ENCODE results near the gene GRHL1. TPM values are rescaled to one million over a fixed set of nuclear protein-coding genes. Genes with fewer than 3 reads are reported as not detected.
A peak's percentile ranks its signal among the peaks of the same experiment; 100 is the strongest.

Gene GRHL1
- polyA plus RNA-seq, 1 donor (not counting 4 experiments of a cell fraction or from before 2014, with no cell fraction given) = 7.8 TPM

DNA sequence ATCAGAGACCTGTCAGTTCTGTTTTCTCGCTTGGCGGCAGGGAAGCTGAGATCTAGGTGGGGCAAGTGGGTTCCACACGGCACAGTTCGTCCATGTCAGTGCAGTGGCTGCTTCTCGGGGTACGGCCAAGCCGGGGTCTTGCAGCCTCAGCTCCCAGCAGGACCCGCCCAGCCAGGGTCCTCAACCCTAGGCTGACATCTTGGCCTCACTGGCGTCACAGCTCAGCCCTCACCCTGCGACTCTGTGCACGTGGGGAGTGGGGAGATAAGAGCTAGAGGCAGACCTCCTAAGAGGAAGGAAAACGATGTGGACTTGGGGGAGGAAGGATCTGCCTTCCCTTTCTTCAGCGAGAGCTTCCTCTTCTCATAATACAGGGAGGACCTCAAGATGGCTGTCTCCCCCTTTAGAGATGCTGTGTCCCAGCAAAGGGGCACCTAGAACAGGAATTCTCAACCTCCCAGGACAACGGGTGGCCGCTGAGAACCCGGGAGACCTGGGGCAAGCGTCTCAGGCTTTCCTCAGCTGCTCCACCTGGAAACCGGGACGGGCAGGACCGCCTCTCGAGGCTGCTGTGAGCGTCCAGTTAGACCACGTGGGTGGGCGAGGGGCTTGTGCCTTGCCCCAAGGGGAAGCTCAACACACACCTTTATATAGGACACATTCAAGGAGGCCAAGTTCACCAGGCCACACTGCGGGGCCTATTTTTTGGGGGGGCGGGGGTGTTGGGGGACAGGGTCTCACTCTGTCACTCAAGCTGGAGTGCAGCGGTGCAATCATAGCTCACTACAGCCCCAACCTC, 68.3 kb downstream of the GRHL1 start:
- TF ChIP-seq, protein P1, sequence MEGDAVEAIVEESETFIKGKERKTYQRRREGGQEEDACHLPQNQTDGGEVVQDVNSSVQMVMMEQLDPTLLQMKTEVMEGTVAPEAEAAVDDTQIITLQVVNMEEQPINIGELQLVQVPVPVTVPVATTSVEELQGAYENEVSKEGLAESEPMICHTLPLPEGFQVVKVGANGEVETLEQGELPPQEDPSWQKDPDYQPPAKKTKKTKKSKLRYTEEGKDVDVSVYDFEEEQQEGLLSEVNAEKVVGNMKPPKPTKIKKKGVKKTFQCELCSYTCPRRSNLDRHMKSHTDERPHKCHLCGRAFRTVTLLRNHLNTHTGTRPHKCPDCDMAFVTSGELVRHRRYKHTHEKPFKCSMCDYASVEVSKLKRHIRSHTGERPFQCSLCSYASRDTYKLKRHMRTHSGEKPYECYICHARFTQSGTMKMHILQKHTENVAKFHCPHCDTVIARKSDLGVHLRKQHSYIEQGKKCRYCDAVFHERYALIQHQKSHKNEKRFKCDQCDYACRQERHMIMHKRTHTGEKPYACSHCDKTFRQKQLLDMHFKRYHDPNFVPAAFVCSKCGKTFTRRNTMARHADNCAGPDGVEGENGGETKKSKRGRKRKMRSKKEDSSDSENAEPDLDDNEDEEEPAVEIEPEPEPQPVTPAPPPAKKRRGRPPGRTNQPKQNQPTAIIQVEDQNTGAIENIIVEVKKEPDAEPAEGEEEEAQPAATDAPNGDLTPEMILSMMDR (optimal IDR thresholded peaks at IDR 0.05 in 1 of 3, IDR thresholded peaks at IDR 0.05 in 1 of 3, conservative IDR thresholded peaks at IDR 0.05 in 1 of 3; ENCODE audit: extremely low read depth in 1 of 3, insufficient read depth in 2 of 3, low read length in 3 of 3) = no peak
- TF ChIP-seq EZH2 (IDR thresholded peaks at IDR 0.05; ENCODE audit: low read length) = no peak
- Histone ChIP-seq H3K4me3 (ENCODE audit: control insufficient read depth in 2 of 3, extremely low read depth in 1 of 3, insufficient read depth in 2 of 3, low read depth in 1 of 3, low read length in 3 of 3) (no peak overlapping the region), H3K27ac (ENCODE audit: control insufficient read depth, insufficient read depth, low read length) (no peak overlapping the region), H3K9me1 (ENCODE audit: control insufficient read depth, extremely low read depth, insufficient read depth, low read length) (no peaks in the 10 kb centered on the region), H3K4me1 (ENCODE audit: control insufficient read depth, extremely low read depth, insufficient read depth, low read length) (peaks cover 18% of the 10 kb centered on the region), H3K4me2 (ENCODE audit: control insufficient read depth, extremely low read depth, insufficient read depth, low read depth, low read length) (peak overlapping the region; percentile 30), H3K9ac (ENCODE audit: control insufficient read depth, extremely low read depth, insufficient read depth, low read length) (no peak overlapping the region), H3K27me3 (ENCODE audit: control insufficient read depth, extremely low read depth, insufficient read depth, low read length) (no peaks in the 10 kb centered on the region), H3K79me2 (ENCODE audit: control insufficient read depth, insufficient read depth, low read length) (no peaks in the 10 kb centered on the region), H4K20me1 (ENCODE audit: control insufficient read depth, extremely low read depth, insufficient read depth, low read length) (no peaks in the 10 kb centered on the region), H2AFZ (ENCODE audit: control insufficient read depth, low read length) (no peak overlapping the region), H3K36me3 (ENCODE audit: control insufficient read depth in 2 of 2, extremely low read depth in 1 of 2, insufficient read depth in 2 of 2, low read length in 2 of 2) (no peaks in the 10 kb centered on the region), H3K9me3 (ENCODE audit: control insufficient read depth, low read depth, low read length) (peaks cover 3% of the 10 kb centered on the region)
- dilution Hi-C loops (cut with MboI; ENCODE audit: extremely low pct_ligation_motif_present, low sequenced_read_pairs) = no loop called here
- no peak for FAIRE-seq
- no peak for DNase-seq (ENCODE audit: low read depth, low spot score)

DNA sequence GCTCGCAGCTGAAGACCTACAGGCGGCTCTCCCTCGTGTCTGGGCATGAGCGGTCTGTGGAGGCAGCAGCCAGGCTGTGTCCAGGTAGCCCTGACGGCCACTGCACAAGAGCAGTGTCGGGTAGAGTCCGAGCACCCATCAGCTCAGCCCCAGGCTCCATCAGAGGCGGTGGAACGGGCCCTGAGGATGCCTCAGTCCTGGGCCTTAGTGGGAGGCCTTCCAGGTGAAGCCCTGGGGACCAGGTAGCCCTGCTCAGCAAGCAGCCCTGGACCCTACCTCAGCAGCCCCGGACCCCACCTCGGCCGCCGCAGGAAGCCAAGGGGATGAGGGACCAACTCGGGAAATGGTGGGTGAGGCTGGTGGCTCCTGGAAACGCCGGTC, 70.5 kb downstream of the GRHL1 start:
- H3K9ac ChIP-seq (ENCODE audit: control insufficient read depth, extremely low read depth, insufficient read depth, low read length) = no peak overlapping the region

More for the DNA sequence above, 70.5 kb downstream of the GRHL1 start:
- H3K9me1 ChIP-seq (ENCODE audit: control insufficient read depth, extremely low read depth, insufficient read depth, low read length) = no peaks in the 10 kb centered on the region
- H3K9me3 ChIP-seq (ENCODE audit: control insufficient read depth, low read depth, low read length) = no peaks in the 10 kb centered on the region
- no peak overlapping the region for H3K4me3 ChIP-seq (ENCODE audit: control insufficient read depth in 2 of 3, extremely low read depth in 1 of 3, insufficient read depth in 2 of 3, low read depth in 1 of 3, low read length in 3 of 3)
- peak overlapping the region; percentile 7 for H3K4me2 ChIP-seq (ENCODE audit: control insufficient read depth, extremely low read depth, insufficient read depth, low read depth, low read length)
- dilution Hi-C loops (cut with MboI; ENCODE audit: extremely low pct_ligation_motif_present, low sequenced_read_pairs) = no loop called here
- H3K27me3 ChIP-seq (ENCODE audit: control insufficient read depth, extremely low read depth, insufficient read depth, low read length) = no peaks in the 10 kb centered on the region
- TF ChIP-seq, protein P1 (optimal IDR thresholded peaks at IDR 0.05 in 1 of 3, IDR thresholded peaks at IDR 0.05 in 1 of 3, conservative IDR thresholded peaks at IDR 0.05 in 1 of 3; ENCODE audit: extremely low read depth in 1 of 3, insufficient read depth in 2 of 3, low read length in 3 of 3) = no peak
- TF ChIP-seq EZH2 (IDR thresholded peaks at IDR 0.05; ENCODE audit: low read length) = no peak
- DNase-seq (ENCODE audit: low read depth, low spot score) (no peak), FAIRE-seq (no peak)
- no peaks in the 10 kb centered on the region for H3K79me2 ChIP-seq (ENCODE audit: control insufficient read depth, insufficient read depth, low read length)
- H2AFZ ChIP-seq (ENCODE audit: control insufficient read depth, low read length) = peak overlapping the region; percentile 87
- H3K36me3 ChIP-seq (ENCODE audit: control insufficient read depth in 2 of 2, extremely low read depth in 1 of 2, insufficient read depth in 2 of 2, low read length in 2 of 2) = no peaks in the 10 kb centered on the region
- H3K4me1 ChIP-seq (ENCODE audit: control insufficient read depth, extremely low read depth, insufficient read depth, low read length) = peaks cover 18% of the 10 kb centered on the region
- no peak overlapping the region for H3K27ac ChIP-seq (ENCODE audit: control insufficient read depth, insufficient read depth, low read length)
- no peaks in the 10 kb centered on the region for H4K20me1 ChIP-seq (ENCODE audit: control insufficient read depth, extremely low read depth, insufficient read depth, low read length)
